GM18909 (cell line): ENCODE measurements around the gene TBC1D23.
A peak's percentile ranks its signal among the peaks of the same experiment; 100 is the strongest.
"Not testable (repeated sequence)": the region's sequence is repeated elsewhere in the genome, so short reads cannot be mapped to it uniquely, and the experiment has no call there.

Experiments
- ATAC-seq: cut with Tn5 transposase; IDR thresholded peaks from one replicate; pipeline ENCODE4 v1.9.1; 2021; ENCODE audit warnings: mild to moderate bottlenecking; ENCODE audit not compliant: unreplicated experiment, poor library complexity

TBC1D23 gene

GRCh38 chr3:100254168-100254777 is 6.5 kb upstream of the TBC1D23 start:
- peak; percentile 80 for ATAC-seq

- ATAC-seq, result no peak
Observed at GRCh38 chr3:100256731-100257151, 4.1 kb upstream of the TBC1D23 start.

GRCh38 chr3:100257586-100257985 is 3.2 kb upstream of the TBC1D23 start:
- no peak for ATAC-seq

DNA sequence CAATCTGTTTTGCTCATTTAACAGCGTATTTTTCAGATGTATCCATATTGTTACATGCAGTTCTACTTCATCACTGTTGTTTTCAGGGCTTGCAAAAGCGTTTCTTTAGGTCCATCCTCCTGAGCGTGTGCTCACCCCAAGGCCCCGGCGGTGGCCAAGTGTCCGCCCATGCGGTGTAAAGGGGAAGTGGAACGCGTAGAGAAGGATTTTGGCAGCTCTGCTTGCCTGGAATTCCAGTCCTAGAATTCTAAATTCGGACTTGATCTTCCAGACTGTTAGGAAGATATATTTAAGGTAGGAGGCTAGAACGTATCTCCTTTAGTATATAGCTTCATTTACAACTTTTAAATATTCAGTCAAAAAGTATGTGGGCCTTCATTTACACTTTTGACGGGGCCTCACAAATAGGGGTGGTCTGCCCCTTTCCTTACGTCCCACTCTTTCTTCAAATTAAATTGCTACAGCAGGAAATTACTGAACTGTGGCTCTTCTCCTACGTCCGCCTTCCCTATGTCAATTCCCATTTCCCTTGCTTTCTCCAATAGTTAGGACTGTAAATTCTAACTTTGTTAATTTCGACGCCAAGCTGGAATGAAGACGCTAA is 609 bp upstream of the TBC1D23 start:
- ATAC-seq, result no peak

DNA sequence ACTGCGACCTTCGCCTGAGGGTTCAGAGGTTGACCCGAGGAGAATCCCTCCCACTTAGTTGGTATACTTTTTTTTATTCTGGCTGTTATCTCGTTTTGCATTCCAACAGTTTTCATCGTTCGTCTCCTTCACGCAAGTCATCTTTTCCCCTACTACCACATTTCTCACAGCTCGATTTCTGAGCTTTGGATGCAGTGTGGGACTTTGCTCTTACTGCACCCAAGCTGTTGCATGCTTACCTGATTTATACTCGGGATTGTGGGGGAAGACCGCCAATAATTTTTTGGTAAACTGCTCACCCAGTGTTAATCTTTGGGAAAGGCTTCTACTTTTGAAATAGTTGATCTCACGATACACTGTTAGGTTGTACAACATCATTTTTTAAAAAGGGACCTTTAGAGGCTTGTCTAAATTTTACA is 702 bp downstream of the TBC1D23 start:
- ATAC-seq, result no peak

- not testable (repeated sequence) for ATAC-seq
Observed at GRCh38 chr3:100262925-100263324, 2.1 kb downstream of the TBC1D23 start.

DNA sequence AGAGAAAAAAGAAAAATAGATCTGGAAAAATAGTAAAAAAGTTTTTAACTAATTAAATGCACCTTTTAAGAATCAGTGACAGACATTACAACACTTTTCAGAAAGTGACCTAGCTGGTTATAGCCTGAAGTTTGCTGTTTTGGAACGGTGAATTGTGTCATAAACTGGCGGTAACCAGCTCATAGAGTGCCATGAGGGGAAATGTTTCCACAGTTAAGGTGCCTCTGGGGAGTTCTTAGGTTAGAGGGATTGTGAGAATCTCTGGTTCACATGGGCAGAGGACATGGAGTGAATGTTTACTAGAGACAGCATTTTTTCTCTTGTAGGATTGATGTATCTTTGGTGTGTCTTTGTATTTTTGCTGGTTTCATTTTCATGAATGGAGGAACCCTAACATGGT is 2.8 kb downstream of the TBC1D23 start:
- no peak for ATAC-seq

DNA sequence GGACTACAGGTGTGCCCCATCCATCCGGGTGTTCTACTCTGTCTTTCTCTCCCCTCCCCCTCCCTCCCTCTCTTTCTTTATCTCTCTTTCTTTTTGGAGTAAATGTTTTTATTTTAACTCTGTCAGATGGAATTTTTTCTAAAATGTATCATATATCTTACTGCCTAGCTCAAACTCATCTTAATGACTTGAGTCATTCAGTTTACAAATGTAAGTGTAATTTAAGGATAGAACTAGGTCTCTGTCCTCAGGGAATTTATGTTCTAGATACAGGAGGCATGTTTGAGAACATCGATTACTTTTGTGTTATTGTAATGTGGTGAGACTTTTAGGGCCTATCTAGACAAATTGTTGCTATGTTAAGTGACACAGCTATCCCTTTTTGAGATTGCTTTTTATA is 3.5 kb downstream of the TBC1D23 start:
- no peak for ATAC-seq

GRCh38 chr3:100265016-100265415 is 4.2 kb downstream of the TBC1D23 start:
- ATAC-seq, result no peak

DNA sequence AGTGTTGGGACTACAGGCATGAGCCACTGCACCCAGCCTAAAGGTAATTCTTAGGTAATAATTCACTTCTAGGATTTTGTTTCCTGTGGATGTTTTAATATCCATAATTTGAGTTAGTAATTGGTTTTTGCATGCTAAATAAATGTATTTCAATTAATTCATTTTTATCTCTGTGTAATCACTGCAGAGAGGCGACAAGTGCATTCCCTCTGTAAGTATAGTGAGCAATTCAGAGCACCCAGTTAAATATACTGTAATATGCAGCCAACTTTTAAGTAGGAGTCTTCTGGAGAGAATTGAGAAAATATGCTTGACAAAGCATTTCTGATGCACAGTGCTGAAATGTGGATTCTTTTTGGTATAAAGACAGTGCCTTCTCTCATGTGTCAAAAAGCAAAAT is 5.7 kb downstream of the TBC1D23 start:
- ATAC-seq, result no peak

DNA sequence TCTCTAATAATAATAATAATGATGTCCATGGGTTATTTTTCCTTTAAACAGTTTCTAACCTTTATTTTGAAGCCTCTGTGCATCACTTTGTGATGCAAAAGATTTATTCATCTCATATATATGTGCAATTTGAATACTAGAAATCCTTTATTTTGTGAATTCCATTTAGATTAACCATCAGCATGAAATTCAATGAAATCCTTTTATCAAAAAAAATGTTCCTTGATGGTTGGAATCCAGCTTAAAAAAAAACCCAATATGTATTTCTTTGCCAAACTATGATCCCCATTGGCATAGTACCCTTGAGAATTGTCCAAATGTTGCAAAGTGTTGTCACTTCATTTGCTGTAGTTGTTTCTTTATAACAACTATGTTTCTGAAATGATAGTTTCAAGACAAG is 7.4 kb downstream of the TBC1D23 start:
- no peak for ATAC-seq

GRCh38 chr3:100269001-100269400 is 8.2 kb downstream of the TBC1D23 start:
- no peak for ATAC-seq

- no peak for ATAC-seq
Observed at GRCh38 chr3:100269410-100270214, 8.8 kb downstream of the TBC1D23 start.

GRCh38 chr3:100270215-100270583 is 9.4 kb downstream of the TBC1D23 start:
- ATAC-seq, result no peak

GRCh38 chr3:100271522-100271921 is 10.7 kb downstream of the TBC1D23 start:
- ATAC-seq, result no peak

GRCh38 chr3:100272797-100273611 is 12.2 kb downstream of the TBC1D23 start:
- ATAC-seq, result not testable (repeated sequence)

DNA sequence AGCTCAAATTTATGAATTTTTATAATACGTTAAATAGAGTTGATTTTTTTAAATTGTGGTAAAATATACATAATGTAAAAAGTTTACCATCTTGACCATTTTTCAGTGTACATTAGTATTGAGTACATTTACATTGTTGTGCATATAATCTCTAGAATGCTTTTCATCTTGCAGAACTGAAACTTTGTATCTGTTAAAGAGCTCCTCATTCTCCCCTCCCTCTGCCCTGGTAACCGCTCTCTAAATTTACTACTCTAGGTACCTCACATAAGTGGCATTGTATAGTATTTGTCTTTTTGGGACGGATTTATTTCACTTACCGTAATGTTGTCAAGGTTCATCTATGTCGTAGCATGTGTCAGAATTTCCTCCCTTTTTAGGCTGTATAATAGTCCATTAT is 13.6 kb downstream of the TBC1D23 start:
- ATAC-seq, result no peak

DNA sequence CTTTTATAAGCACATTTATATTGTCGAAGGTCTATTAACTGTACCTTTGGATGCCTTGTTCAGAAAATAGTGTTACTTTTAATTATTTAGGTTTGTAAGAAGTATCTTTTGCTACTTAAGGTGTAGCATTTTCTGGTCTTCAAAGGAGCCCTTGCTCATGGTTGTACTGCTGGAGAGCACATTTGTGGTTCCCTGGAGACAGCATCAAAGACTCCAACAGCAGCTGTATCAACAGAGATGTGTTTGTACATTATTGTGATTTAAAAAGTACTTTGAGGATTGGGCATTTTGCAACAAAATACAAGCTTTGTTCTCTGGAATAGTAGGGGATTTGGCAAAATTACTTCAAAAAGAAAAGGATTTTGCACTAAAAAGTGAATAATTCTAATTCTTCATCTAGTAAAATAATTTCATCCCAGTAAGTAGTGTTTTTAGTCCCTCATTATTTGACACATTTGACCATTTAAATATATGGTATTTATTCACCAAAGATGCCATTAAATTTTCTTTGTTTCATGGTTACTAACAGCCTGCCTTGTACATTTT is 16.5 kb downstream of the TBC1D23 start:
- no peak for ATAC-seq

DNA sequence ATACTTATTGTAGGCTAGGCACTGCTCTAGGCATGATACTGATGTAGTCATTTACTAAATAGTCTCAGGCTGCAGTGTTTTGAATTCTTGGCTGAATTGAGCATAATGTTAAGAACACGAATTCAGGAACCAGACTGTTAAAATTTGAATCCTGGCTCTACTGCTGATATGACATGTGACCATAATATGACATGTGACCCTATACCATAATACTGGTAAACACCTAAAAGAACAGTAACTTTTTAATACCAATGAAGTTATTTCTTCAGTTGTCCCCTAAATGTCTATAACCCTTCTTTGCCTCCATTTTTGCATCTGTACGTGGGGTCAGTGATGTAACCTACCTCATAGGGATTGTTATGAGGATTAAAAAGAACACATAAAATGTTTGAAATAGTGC is 18.1 kb downstream of the TBC1D23 start:
- no peak for ATAC-seq

DNA sequence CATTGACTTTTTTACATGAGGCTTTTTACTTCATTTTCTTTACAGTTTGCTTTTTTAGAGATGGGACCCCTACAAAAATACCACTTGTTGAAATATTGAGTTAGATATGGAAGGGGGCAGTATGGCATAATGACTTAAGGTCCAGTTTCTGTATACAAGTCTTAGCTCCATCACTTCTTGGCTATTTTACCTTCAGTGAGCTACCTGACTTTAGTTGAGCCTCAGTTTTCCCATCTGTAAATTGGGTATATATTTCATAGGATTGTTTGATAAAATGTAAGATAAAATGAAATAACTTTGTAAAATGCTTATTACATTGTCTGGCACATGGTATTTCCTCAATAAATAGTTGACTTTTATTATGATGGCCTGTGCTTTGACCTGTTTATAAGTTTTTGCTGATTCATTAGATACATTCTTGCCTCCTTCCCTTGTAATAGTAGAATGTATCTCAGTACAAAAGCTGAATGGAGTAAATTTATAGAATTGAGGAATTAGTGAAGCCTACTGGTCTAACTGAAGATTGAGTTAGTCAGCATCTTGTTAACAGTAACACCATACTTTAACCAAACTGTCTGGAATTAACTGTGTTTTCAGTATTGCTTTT is 27.6 kb downstream of the TBC1D23 start:
- no peak for ATAC-seq
